ENCODE measurements around the gene RIOK3.
"Not testable (repeated sequence)": the region's sequence is repeated elsewhere in the genome, so short reads cannot be mapped to it uniquely, and the experiment has no call there.

The RIOK3 gene, protein sequence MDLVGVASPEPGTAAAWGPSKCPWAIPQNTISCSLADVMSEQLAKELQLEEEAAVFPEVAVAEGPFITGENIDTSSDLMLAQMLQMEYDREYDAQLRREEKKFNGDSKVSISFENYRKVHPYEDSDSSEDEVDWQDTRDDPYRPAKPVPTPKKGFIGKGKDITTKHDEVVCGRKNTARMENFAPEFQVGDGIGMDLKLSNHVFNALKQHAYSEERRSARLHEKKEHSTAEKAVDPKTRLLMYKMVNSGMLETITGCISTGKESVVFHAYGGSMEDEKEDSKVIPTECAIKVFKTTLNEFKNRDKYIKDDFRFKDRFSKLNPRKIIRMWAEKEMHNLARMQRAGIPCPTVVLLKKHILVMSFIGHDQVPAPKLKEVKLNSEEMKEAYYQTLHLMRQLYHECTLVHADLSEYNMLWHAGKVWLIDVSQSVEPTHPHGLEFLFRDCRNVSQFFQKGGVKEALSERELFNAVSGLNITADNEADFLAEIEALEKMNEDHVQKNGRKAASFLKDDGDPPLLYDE

DNA sequence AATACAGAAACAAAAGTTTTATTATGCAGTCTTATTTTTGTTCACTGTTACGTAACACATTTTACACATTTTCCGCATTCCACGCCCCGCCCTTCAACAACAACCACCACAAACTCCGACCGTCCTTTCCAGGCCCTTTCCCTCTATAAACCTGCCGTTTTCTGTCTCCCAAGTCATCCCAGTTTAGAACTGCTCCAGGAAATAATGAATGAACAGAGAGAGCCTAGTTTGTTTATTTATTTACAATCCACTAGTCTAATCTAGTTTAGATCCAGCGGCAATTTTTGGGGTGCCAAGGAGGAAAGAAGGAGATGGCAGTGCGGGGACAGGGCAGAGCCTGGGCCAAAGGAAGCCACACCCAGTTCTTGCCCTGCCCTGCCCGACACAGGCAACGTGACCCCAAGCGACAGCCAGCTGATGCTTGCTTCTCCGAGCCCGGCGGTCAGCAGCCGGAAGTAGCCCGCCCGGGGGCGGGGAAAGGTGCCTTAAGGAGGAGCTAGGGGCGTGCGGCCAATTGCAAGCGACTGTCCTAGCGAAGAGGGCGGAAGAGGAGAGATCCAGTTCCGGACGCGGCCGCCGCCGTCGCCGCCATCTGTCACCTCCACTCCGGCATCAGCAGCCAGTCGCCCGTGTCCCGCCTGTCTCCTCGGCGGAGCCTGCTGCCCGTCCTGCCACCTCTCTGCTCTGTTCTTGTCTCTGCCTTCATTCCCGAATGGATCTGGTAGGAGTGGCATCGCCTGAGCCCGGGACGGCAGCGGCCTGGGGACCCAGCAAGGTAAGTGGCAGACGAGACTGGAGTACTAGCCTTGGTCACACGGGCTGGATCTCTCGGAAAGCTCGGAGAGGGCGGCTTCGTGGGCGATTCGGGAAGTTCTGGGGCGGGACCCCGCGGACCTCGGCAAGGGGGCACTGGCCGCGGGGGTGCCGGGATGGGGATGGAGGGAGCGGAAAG lies at the start of gene RIOK3:
RIOK3 (plus strand) TSS at position 560 of the 952 bp plus-strand sequence; CDS start at position 713, 153 bp downstream.
- peak; percentile 99 for DNase-seq (ENCODE audit: low spot score)

DNA sequence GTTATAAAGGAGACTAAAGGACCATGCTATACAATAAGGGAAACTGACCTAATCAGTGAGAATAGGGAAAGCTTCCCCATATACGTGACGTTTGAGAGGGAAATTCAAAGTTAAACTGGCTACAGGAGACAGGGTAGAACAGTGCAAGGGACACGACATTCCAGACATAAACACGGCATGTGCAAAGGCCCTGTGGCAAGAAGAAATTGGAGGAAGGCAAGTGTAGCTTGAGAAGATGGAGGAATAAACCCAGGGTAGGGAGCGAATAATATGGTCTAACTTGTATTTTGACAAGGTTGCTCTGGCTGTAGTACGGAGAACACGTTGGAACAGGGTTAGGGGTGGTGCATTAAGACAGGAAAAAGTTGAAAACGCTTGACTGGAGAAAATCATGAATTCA lies 49.8 kb upstream of the RIOK3 start:
- no peak for DNase-seq (ENCODE audit: low spot score)

DNA sequence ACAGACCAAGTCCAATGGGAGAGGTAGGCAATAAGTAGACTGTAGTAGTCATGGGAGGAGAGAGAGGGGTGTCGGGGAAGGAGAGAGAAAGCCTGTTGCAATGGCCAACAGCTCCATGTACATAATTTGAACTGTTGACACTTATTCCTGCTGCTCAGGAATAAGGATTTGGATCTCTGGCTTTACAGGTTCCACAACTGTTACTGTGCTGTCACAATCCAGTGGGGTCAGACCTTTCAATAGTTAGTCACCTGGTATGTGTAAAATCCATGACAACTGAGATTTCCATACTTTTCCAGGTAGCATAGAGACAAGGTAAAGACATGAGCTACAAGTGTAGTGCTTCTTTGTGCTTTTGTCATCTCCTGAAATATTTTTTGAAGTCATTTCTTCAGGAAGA lies 47.5 kb upstream of the RIOK3 start:
- DNase-seq (ENCODE audit: low spot score): no peak

DNA sequence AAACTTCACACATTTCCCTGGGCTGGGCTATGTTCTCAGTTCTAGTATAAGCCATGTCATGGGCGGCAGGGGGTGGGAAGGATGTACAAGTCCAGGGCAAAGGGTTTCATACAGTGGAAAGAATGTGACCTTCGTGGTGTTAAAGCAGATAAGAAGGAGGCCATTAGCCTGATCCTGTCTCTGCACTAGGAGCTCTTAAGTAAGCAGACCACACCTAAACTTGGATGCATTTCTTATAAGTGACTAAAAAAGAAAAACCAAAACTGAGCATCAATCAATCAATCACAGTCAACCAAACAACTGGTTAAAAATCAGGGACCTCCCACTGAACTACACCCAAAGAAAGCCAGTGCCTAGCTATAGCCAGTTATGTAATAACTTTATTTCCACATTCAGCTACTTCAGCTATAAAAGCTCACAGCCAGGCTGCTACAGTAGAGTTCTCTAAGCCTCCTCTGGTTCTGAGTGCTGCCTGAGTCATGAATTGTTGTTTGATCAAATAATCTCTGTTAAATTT lies 46.8 kb upstream of the RIOK3 start:
- no peak for DNase-seq (ENCODE audit: low spot score)

DNA sequence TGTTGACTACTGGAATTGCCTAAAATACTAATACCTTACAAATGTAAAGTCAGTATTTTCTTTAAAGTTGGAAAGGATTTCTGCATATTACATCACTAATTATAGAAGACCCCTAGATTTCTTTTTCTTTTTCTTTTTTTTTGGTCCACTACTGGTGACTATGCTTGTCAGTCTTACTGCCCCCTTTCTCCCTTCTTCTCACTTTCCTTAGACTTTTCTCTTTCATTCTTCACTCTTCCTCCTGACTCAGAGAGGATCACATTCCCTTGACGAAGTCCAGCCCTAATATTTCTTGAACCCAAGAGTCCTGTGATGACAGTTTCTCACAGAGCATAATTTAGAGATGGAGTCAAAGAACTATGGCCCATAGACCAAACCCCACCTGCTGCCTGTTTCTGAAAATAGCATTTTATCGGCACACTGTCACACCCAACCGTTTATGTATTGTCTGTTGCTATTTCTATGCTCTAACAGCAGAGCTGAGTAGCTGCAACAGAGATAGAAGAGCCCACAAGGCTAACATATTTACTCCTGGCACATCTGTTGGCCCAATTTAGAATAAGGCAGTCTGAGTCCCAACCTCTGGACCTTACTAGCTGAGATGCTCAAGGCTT lies 40.6 kb upstream of the RIOK3 start:
- DNase-seq (ENCODE audit: low spot score): no peak

DNA sequence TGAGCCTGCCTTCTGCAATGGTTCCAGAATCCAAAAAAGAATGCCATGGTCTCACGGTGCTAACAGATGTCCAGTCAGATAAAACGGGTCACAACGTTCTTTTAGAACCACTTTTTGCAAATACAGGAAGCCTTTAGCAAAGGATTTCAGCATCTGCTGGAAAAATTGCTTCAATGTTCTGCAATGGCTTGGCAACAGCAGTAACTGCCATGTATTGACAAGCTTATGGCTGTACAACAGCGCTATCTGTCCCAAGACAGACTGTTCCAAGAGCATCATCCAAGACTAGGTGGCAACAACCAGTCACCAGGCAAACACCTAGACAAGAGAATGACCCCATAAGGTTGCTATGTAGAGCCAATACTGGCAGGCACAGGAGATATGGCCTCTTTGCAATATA lies 37.6 kb upstream of the RIOK3 start:
- peak; percentile 12 for DNase-seq (ENCODE audit: low spot score)

DNA sequence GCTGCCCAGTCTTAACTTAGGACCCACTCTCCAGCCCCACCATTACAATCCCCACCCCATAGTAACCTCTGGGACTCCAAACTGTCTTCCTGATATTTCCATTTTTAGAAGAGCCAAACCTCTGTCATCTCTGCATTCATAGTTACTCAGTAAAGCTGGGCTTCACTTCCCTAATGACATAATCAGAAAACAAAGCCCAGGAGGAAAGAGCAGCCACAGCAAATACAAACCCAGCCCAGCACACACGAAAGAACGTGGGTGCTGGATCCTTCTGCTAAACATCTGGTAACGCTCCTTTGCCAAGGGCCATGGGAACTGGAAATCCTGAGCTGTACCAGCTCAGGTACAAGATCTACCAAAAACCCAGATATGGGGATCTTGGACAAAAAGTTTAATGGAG lies 36.8 kb upstream of the RIOK3 start:
- no peak for DNase-seq (ENCODE audit: low spot score)

DNA sequence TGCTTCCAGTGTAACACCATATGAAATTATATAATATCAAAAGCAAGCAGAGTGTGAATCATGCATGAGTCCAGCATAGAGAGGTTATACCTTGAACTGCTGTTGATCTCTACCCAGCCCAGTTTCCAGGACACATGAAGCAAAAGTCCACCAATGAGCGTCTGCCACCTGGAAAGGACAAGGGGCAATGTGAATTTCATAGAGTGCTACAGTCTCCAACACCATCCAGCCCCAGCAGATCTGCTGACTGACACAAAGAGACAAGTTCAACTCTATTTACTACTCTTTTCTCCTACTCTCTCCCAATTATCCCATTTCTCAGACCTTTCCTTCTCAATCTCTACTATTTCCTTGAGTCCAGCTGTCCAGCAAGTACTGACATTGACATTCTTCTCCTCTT lies 31.8 kb upstream of the RIOK3 start:
- DNase-seq (ENCODE audit: low spot score): no peak

DNA sequence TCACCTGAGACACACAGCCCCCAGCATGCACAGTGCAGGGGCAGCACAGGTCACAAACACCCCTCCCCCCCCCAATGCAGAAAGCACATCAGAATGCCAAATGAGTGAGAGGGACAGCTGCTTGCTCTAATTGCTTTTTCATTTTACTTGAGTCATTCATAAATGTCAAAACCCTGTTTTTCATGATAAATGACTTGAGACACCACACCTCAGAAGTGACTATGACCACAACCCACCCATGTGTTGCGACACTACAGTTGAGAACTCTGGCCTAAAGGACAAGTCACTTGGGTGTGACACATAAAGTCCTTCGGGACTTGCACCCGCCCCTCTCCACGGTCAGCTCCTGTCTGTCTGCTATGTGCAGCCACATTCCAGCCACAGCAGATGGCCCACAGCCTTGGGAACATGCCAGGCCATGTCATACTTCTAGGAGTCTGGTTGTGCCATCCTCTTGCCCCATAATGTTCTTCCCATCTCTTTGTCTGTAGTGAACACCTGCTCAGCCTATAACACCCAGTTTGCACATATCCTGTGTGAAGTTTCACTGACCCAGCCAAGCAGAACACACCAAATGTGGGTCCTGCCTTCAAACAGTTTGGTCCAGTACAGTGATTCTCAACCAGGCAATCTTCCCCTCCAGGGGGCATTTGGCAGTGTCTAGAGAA lies 30.2 kb upstream of the RIOK3 start:
- DNase-seq (ENCODE audit: low spot score): peak; percentile 33

DNA sequence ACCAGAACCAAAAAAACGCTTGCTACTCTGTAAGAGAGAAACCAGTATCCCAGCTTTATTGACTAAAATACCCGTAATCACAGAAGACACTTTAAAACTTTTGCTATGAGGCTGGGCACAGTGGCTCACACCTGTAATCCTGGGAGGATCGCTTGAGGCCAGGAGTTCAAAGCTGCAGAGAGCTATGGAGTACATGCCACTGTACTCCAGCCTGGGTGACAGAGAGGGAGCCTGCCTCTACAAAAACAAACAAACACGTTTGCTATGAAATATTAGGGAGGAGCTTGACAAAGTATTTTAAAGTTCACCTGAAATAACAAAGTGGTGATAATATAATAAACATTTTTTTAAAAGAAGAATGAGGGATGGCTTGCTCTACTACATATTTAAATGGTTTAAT lies 28.5 kb upstream of the RIOK3 start:
- no peak for DNase-seq (ENCODE audit: low spot score)

DNA sequence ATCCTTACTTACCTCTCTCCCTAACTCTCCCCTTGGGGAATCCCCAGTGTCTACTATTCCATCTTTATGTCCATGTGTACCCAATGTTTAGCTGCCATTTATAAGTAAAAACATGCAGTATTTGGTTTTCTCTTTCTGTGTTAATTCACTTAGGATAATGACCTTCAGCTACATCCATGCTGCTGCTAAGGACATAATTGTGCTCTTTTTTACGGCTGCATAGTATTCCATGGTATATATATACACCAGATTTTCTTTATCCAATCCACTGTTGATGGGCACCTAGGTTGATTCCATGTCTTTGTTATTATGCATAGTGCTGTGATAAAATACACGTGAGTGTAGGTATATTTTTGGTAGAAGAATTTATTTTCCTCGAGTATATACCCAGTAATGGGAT lies 24.3 kb upstream of the RIOK3 start:
- DNase-seq (ENCODE audit: low spot score): no peak

DNA sequence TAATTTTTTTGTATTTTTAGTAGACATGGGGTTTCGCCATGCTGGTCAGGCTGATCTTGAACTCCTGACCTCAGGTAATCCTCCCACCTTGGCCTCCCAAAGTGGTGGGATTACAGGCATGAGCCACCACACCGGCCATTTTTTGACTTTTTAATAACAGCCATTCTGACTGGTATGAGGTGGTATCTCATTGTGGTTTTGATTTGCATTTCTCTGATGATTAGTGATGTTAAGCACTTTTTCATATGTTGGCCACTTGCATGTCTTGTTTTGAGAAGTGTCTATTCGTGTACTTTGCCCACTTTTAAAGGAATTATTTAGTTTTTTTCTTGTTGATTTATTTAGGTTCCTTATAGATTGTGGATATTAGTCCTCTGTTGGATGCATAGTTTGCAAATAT lies 23.5 kb upstream of the RIOK3 start:
- not testable (repeated sequence) for DNase-seq (ENCODE audit: low spot score)

DNA sequence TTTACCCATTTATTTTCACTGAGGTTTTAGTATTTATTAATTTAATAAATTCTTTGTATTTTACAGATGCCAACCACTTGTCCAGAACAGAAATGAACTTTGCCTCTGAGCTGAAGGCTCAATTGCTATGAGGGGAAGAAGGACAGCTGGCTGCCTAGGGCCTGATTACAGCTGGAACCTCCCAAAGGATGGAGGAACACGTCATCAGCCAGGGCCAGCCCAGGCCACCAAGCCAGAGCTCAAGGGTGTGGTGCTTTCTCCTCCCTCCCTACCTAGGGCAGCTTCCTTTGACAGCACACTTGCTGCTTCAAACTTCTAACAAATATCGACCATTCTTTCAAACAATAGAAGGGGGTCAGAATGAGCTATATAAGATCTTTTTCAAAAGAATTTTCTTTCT lies 19.7 kb upstream of the RIOK3 start:
- no peak for DNase-seq (ENCODE audit: low spot score)

DNA sequence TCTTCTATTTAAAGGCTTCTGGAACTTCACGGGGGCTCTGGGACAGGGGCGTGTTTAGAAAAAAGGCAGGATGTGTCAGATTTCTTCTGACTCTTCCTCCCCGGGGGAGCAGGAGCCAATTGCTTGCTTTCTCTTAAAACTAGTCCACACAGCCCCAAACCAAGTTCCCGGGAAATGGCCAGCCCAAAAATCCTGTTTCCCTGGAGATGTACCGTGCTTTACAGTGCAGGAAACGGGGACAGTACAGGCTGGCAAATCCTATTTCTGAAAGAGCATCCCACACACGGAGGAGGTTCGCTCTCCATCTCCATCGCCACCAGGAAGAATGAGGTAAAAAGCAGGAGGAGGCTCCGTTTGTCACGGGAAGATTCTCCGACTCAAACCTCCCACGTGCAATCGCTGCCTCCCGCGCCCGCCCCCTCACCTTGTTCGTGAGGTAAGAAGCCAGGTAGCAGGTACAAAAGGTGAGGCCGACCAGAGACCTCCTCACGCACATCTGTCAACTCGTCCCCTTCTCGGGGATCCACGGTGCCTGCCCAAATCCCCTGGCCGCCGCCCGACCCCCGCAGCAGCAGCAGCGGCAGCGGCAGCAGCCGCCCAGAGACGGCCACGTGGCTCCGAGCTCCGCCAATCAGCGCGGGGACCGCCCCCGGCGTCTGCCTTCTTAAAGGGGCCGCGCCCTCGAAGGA lies 15.6 kb upstream of the RIOK3 start:
- DNase-seq (ENCODE audit: low spot score): peak; percentile 75

DNA sequence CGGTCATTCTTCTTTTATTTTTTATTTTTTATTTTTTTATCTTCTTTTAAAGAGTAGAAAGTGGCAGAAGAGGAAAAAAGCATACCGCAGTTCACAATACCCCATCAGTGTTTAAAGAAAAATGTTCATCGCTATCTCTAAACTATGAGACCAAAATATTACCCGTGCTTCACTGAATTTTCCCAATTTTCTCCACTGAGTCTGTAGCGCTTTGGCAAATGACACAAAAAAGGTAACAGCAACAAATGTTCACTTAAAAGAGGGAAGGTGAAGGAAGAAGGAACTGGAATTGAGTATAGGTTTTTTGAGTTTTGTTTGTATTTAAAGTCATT lies 15.1 kb upstream of the RIOK3 start:
- DNase-seq (ENCODE audit: low spot score): no peak

DNA sequence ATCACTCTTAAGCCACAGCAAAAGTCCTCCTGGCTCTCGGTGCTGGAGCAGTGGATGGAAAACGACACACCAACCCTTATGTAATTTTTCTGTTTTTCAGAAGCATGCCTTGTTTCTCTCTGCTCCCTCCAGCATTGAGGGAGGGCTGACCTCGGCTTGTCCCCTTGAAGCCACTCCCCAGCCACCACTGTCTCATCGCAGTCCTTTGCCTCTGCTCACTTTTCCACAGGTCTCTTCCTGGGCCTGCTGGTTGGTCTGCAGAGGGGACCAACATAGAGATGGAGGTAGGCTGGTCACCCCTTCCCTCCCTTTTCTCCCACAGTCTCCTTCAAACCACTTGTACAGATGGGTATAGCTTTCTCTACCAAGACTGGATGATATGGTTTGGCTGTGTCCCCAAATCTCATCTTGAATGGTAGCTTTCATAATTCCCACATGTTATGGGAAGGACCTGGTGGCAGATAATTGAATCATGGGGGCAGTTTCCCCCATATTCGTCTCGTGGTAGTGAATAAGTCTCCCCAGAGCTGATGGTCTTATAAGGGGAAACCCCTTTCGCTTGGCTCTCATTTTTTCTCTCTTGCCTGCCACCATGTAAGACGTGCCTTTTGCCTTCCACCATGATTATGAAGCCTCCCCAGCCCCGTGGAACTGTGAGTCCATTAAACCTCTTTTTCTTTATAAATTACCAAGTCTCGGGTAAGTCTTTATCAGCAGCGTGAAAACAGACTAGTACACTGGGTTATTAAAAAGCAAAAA lies 14.3 kb upstream of the RIOK3 start:
- DNase-seq (ENCODE audit: low spot score): no peak

DNA sequence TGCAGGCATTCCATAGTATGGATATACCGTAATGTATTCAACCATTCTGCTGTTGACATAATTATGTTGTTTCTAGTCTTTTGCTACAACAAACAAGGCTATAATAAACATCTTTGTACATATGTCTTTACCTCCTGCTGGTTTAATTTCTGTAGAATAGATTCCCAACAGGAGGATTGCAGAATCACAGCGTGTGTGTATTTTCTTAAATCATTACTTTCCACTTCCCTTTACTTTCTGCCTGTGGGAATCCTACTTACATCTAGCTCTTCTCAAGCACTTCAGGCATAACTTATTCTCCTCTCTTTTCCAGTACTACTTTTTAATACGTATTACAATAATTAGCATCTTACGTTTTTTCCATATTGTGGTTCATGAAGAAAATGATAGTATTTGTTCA lies 13.0 kb upstream of the RIOK3 start:
- no peak for DNase-seq (ENCODE audit: low spot score)

DNA sequence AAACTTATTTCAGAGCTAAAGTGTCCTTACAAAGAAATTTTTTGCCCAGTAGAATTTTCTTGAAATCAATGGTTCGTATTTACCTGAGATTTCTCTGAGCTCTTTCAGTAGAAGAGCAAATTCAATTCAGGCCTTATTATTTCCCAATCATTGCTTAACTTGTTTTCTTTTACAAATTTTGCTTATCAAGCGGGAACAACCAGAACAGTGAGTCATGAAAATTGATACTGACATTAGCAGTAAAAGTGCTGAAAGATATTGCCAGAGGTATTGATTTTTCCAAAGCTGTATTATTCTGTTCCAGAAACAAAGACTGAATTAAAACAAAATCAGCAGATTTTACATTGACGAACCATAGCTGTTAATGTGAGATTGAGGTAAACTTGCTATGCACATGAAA lies 10.1 kb upstream of the RIOK3 start:
- no peak for DNase-seq (ENCODE audit: low spot score)

DNA sequence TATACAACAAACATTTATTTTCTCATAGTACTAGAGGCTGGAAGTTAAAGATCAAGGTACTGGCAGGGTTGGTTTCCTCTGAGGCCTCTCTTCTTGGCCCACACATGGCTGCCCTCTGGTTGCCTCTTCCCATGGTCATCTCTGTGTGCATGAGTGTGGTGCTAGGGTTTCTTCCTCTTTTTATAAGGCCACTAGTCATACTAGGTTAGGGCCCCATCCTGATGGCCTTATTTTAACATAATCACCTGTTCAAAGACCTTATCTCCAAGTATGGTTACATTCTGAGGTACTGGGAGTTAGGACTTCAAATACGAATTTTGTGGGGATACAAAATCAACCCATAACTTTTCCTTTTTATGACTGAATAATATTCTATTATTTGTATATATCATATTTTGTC lies 4.8 kb upstream of the RIOK3 start:
- DNase-seq (ENCODE audit: low spot score): no peak

DNA sequence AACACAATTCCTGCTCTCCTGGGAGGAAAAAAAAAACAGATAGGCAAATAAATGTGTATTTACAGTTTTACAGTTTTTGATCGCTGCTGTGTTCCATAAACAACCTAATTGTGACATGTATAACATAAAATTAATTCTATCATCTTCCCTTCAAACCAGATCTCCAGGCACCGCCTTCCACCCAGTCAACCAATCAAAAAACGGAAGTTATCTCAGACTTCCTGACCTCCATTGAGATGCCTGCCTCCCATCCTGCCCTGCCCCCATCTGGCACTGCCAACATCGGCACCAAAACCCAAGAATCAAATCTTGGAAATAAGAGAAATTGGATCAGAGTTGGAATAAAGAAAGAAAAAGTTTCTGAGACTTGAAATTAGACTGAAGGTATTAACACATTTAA lies 3.1 kb upstream of the RIOK3 start:
- no peak for DNase-seq (ENCODE audit: low spot score)
